Pancreas (tissue), 10 donors: ENCODE data around the gene RPS6KA5. TPM values are rescaled to one million over a fixed set of nuclear protein-coding genes. Genes with fewer than 3 reads are reported as not detected.

ENCODE experiments used
- ATAC-seq, 4 donors: fragments of 200-7000 bp; cut with Tn5 transposase; one replicate each; pipeline versions ENCODE4 v1.8.0 to v1.9.1; 2020; ENCODE audit warnings: mild to moderate bottlenecking in 4 of 4, moderate library complexity in 4 of 4
- DNase-seq, 6 donors: peaks; one replicate each; pipeline ENCODE4 v3.0.0-alpha.2; 2020
- FAIRE-seq: peaks from 2 replicates; lab custom pipeline; 2012; peaks lifted over from hg19 to GRCh38; lab: Jason Lieb, UNC
- H3K27ac ChIP-seq, 4 donors: fragments of 200-600 bp; sonication (generic); 1 replicate in 3 of 4; 2 replicates in 1 of 4; pipeline versions ENCODE4 v1.5.0 to v1.8.0; 2020
- H3K27me3 ChIP-seq, 4 donors: fragments of 200-600 bp; one replicate each; pipeline ENCODE4 v1.8.0; 2021
- H3K36me3 ChIP-seq, 3 donors: fragments of 200-600 bp; sonication (generic) in 1 of 3; one replicate each; pipeline versions ENCODE4 v1.5.0 to v1.8.0; 2020 to 2021
- H3K4me1 ChIP-seq, 3 donors: fragments of 200-600 bp; one replicate each; pipeline ENCODE4 v1.8.0; 2021
- H3K4me3 ChIP-seq, 4 donors: fragments of 200-600 bp; sonication (generic) in 2 of 4; one replicate each; pipeline versions ENCODE4 v1.5.0 to v1.8.0; 2020 to 2021
- H3K9me3 ChIP-seq, 4 donors: fragments of 200-600 bp; one replicate each; pipeline ENCODE4 v1.8.0; 2021
- WGBS, 2 donors: extraction: QIAGEN DNeasy Blood & Tissue Kit; methylation state at CpG; one replicate each; pipeline ENCODE4 v1.1.7; 2013; 5-methylcytosine and 5-hydroxymethylcytosine counted together
- intact Hi-C, 3 donors: fragments of 100-400 bp; cut with DNase I; formaldehyde crosslinking; loops; one replicate each; pipeline versions ENCODE4 v1.11.1 to v1.14.2; 2022
- polyA plus RNA-seq, 2 donors: library from polyadenylated mRNA; stranded (reverse); fragments of 200-250 nt; gene quantifications; one replicate each; pipeline ENCODE4 v1.2.3, GENCODE V29; 2013
- total RNA-seq, 6 donors: library from RNA; stranded (reverse); fragmentation: NEBNext Ultra II Directional in 4 of 6; extraction: Animal tissue kit (Norgen Biotek cat#: 25700) in 4 of 6; gene quantifications; one replicate each; pipeline versions ENCODE4 v1.2.1 to v1.2.4, GENCODE V29; 2021 to 2023
- TF ChIP-seq, protein P1 (sequence below), 4 donors: fragments of 200-600 bp; sonication (generic) in 3 of 4; IDR thresholded peaks; one replicate each; pipeline versions ENCODE4 v1.5.0 to v1.8.0; 2021; ENCODE audit warnings: antibody characterized with exemption in 4 of 4
- donor health status: healthy with polysubstance abuse.
- donor health status: DM: no; HTN: no; CAD: no; lungs with moderate emphysema.
- donor health status: DM: no; HTN: no; CAD: no.
- donor health status: control.
- donor health status: control.
- donor health status: Bipolar disorder and iron deficiency.
- donor health status: DM: yes; HTN: yes; CAD: no.
- donor health status: DM: no; HTN: no; CAD: no.
- donor health status: DM: no; HTN: no; CAD: no.
- donor health status: DM: yes; HTN: yes; CAD: no.

RPS6KA5 gene
- total and polyA plus RNA-seq, 8 donors, result 0.95 to 3.5 (median 2.8) TPM

GRCh38 chr14:90976101-90976500 lies 84.3 kb downstream of the RPS6KA5 start:
- H3K27ac ChIP-seq, result no peak overlapping the region
- H3K27me3 ChIP-seq, result no peaks in the 10 kb centered on the region
- FAIRE-seq (no peak), DNase-seq (no peak), ATAC-seq (no peak)
- H3K4me3 ChIP-seq, result no peak overlapping the region
- H3K4me1 ChIP-seq, result no peaks in the 10 kb centered on the region
- WGBS, 2 donors, result 94 to 95% methylated on average over 3 of the region's 3 CpGs
- no peaks in the 10 kb centered on the region for H3K36me3 ChIP-seq
- TF ChIP-seq, protein P1, sequence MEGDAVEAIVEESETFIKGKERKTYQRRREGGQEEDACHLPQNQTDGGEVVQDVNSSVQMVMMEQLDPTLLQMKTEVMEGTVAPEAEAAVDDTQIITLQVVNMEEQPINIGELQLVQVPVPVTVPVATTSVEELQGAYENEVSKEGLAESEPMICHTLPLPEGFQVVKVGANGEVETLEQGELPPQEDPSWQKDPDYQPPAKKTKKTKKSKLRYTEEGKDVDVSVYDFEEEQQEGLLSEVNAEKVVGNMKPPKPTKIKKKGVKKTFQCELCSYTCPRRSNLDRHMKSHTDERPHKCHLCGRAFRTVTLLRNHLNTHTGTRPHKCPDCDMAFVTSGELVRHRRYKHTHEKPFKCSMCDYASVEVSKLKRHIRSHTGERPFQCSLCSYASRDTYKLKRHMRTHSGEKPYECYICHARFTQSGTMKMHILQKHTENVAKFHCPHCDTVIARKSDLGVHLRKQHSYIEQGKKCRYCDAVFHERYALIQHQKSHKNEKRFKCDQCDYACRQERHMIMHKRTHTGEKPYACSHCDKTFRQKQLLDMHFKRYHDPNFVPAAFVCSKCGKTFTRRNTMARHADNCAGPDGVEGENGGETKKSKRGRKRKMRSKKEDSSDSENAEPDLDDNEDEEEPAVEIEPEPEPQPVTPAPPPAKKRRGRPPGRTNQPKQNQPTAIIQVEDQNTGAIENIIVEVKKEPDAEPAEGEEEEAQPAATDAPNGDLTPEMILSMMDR (IDR thresholded peaks at IDR 0.05), result no peak
- intact Hi-C loops, result no loop called here
- no peaks in the 10 kb centered on the region for H3K9me3 ChIP-seq

DNA sequence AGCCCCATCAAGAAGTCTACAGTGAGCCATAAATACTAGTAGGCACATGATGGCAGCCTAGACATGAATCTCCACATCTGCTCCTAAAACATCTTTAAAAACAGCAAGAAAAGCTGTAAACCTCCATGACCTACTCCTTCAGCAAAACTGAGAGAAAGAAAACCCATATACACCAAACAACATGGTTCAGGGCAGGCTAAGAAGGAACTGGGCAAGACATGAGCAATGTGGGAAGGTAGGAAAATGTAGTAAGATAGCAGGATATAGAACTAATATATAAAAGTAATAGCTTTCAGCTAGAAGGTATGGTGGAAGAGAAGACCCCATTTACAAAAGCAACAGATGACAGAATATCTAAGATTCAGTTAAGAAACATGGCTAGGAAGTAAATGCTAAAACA lies 88.8 kb downstream of the RPS6KA5 start:
- ATAC-seq (no peak), FAIRE-seq (no peak)

DNA sequence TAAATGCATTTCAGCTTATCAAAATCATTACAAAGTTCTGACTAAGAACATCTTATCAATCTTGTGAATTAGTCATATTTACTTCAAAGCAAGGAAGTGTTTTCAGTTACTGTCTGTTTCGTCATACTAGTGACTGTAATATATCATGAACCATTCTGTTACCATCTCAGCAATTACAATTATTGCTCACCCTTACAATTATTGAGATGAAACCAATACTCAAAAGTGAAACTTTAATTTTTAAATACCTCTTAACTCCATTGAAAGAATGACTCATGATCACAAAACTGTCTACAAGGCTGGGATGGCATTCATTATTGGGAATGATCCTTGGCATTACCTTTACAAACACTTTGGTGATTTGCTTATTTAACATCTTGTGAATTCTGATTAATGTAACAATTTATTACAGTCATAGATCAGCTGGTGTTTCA lies 90.3 kb downstream of the RPS6KA5 start:
- 75 to 77% methylated on average over 1 of the region's 1 CpG for WGBS, 2 donors
- FAIRE-seq (no peak), DNase-seq (no peak), ATAC-seq (peak in 2 of 4 donors; percentile 32 to 52)
- H3K36me3 ChIP-seq, result no peaks in the 10 kb centered on the region
- no peaks in the 10 kb centered on the region for H3K27me3 ChIP-seq
- no peak overlapping the region for H3K4me3 ChIP-seq
- peaks cover 0 to 11% (median 0%) of the 10 kb centered on the region in 3 donors for H3K4me1 ChIP-seq
- TF ChIP-seq, protein P1 (IDR thresholded peaks at IDR 0.05), result no peak
- H3K27ac ChIP-seq, result no peak overlapping the region
- intact Hi-C loops, result no loop called here
- no peaks in the 10 kb centered on the region for H3K9me3 ChIP-seq

More for the DNA sequence above, 88.8 kb downstream of the RPS6KA5 start:
- no peak for DNase-seq
- H3K27me3 ChIP-seq, result no peaks in the 10 kb centered on the region
- no peaks in the 10 kb centered on the region for H3K9me3 ChIP-seq
- H3K4me1 ChIP-seq, result peaks cover 0 to 11% (median 0%) of the 10 kb centered on the region in 3 donors
- intact Hi-C loops, result no loop called here
- no peak overlapping the region for H3K4me3 ChIP-seq
- no peak overlapping the region for H3K27ac ChIP-seq
- TF ChIP-seq, protein P1 (IDR thresholded peaks at IDR 0.05), result no peak
- H3K36me3 ChIP-seq, result no peaks in the 10 kb centered on the region

- no peaks in the 10 kb centered on the region for H3K27me3 ChIP-seq
- H3K4me3 ChIP-seq, result no peak overlapping the region
- no peak for DNase-seq
- no peaks in the 10 kb centered on the region for H3K36me3 ChIP-seq
- peak in 1 of 4 donors; percentile 44 for ATAC-seq
- no peak overlapping the region for H3K27ac ChIP-seq
- TF ChIP-seq, protein P1 (IDR thresholded peaks at IDR 0.05), result no peak
- WGBS, 2 donors, result 55 to 70% methylated on average over 3 of the region's 3 CpGs
- no peaks in the 10 kb centered on the region for H3K9me3 ChIP-seq
- intact Hi-C loops, result no loop called here
- FAIRE-seq, result no peak
- peaks cover 0 to 11% (median 0%) of the 10 kb centered on the region in 3 donors for H3K4me1 ChIP-seq
These were observed 90.8 kb downstream of the RPS6KA5 start for GRCh38 chr14:90969531-90970166.

DNA sequence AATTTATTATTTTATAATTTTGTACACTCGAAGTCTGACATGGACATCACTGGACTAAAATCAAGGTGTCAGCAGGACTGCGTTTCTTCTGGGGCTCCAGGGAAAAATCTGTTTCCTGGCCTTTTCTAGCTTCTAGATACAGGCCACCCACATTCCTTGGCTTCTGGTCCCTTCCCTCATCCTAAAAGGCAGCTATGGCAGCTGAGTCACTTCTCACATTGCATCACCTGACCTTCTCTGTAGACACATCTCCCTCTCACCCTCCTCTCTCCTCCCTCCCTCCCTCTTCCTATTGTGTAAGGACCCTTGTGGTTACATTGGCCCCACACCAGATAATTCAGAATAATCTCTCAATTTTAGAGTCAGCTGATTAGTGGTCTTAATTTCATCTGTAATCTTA lies 92.4 kb downstream of the RPS6KA5 start:
- TF ChIP-seq, protein P1 (IDR thresholded peaks at IDR 0.05), result no peak
- 90 to 96% methylated on average over 2 of the region's 2 CpGs for WGBS, 2 donors
- Histone ChIP-seq H3K9me3 (no peaks in the 10 kb centered on the region), H3K4me3 (no peak overlapping the region), H3K36me3 (no peaks in the 10 kb centered on the region), H3K27ac (no peak overlapping the region), H3K27me3 (no peaks in the 10 kb centered on the region), H3K4me1 (peaks cover 0 to 11% (median 0%) of the 10 kb centered on the region in 3 donors)
- intact Hi-C loops, result no loop called here
- ATAC-seq (no peak), FAIRE-seq (no peak), DNase-seq (no peak)
